H1 (cell line): ENCODE results near the gene C1QTNF1. TPM values are rescaled to one million over a fixed set of nuclear protein-coding genes. Genes with fewer than 3 reads are reported as not detected.

Experiments
- CTCF ChIA-PET: fragments of 300-600 bp; sonication (Branson Sonifier 250); formaldehyde crosslinking; loops from one replicate; lab custom pipeline; 2021; ENCODE audit not compliant: partially characterized antibody; lab: Charles Lee
- POLR2A ChIA-PET: fragments of 300-600 bp; sonication (Branson Sonifier 250); formaldehyde crosslinking; loops from one replicate; lab custom pipeline; 2021; ENCODE audit warnings: inconsistent platforms; ENCODE audit not compliant: partially characterized antibody; lab: Charles Lee
- DNase-seq, 2 experiments: peaks; one replicate each; pipeline versions ENCODE4 v3.0.0 to v3.0.0-alpha.2; 2010 to 2022; ENCODE audit warnings: low spot score in 2 of 2, low read depth in 1 of 2, mixed read lengths in 1 of 2
- FAIRE-seq: peaks from 2 replicates; lab custom pipeline; 2011; peaks lifted over from hg19 to GRCh38; lab: Jason Lieb, UNC
- H2AFZ ChIP-seq: 2 replicates; pipeline ENCODE4 v1.8.1; 2012; ENCODE audit warnings: low read length, inconsistent platforms
- H2AK5ac ChIP-seq: 2 replicates; pipeline ENCODE4 v1.6.1; 2013; ENCODE audit warnings: low read depth, low read length
- H2BK120ac ChIP-seq: replicated peaks from 2 replicates; pipeline ENCODE3; 2013; ENCODE audit warnings: low read depth, low read length, inconsistent platforms
- H2BK12ac ChIP-seq: 2 replicates; pipeline ENCODE4 v1.6.1; 2013; ENCODE audit warnings: low read depth, low read length
- H2BK15ac ChIP-seq: 2 replicates; pipeline ENCODE4 v1.6.1; 2013; ENCODE audit warnings: low read length
- H2BK20ac ChIP-seq: 2 replicates; pipeline ENCODE4 v1.6.1; 2013; ENCODE audit warnings: low read length
- H2BK5ac ChIP-seq: 2 replicates; pipeline ENCODE4 v1.6.1; 2013; ENCODE audit warnings: low read depth, low read length
- H3K14ac ChIP-seq: 2 replicates; pipeline ENCODE4 v1.6.1; 2013; ENCODE audit warnings: inconsistent platforms; ENCODE audit not compliant: insufficient read length
- H3K18ac ChIP-seq: 2 replicates; pipeline ENCODE4 v1.6.1; 2013; ENCODE audit warnings: low read length; ENCODE audit errors: extremely low read depth
- H3K23ac ChIP-seq: 2 replicates; pipeline ENCODE4 v1.6.1; 2013; ENCODE audit warnings: inconsistent platforms; ENCODE audit not compliant: insufficient read length
- H3K23me2 ChIP-seq: 2 replicates; pipeline ENCODE4 v1.6.1; 2013; ENCODE audit warnings: low read depth, low read length
- H3K27ac ChIP-seq: 2 replicates; pipeline ENCODE4 v1.6.1; 2011; ENCODE audit warnings: low read depth, low read length, inconsistent platforms
- H3K27me3 ChIP-seq, 4 experiments: replicated peaks in 1 of 4; 1 replicate in 1 of 4; 2 replicates in 3 of 4; pipeline versions ENCODE4 v1.6.1 to v1.8.1; 2011 to 2013; ENCODE audit warnings: low read length in 3 of 4, mild to moderate bottlenecking in 3 of 4, inconsistent platforms in 2 of 4, mixed read lengths in 2 of 4, moderate library complexity in 1 of 4; ENCODE audit not compliant: control insufficient read depth in 3 of 4, insufficient read depth in 3 of 4; ENCODE audit errors: extremely low read depth in 1 of 4
- H3K36me3 ChIP-seq, 4 experiments: 2 replicates each; pipeline versions ENCODE4 v1.6.1 to v1.8.1; 2011 to 2013; ENCODE audit warnings: mild to moderate bottlenecking in 4 of 4, low read length in 3 of 4, moderate library complexity in 2 of 4, control low read depth in 1 of 4, inconsistent platforms in 1 of 4; ENCODE audit not compliant: insufficient read depth in 4 of 4, control insufficient read depth in 2 of 4
- H3K4ac ChIP-seq: replicated peaks from 2 replicates; pipeline ENCODE3; 2013; ENCODE audit warnings: low read length, low read depth, mixed read lengths, inconsistent platforms; ENCODE audit not compliant: insufficient read length
- H3K4me1 ChIP-seq, 4 experiments: replicated peaks in 1 of 4; 1 replicate in 1 of 4; 2 replicates in 3 of 4; pipeline versions ENCODE4 v1.6.1 to v1.8.1; 2011 to 2013; ENCODE audit warnings: low read length in 3 of 4, inconsistent platforms in 2 of 4, mixed read lengths in 1 of 4; ENCODE audit not compliant: insufficient read depth in 4 of 4, control insufficient read depth in 3 of 4
- H3K4me2 ChIP-seq, 2 experiments: 2 replicates each; pipeline versions ENCODE4 v1.6.1 to v1.8.1; 2011 to 2013; ENCODE audit warnings: low read depth in 2 of 2, low read length in 2 of 2, control low read depth in 1 of 2, inconsistent platforms in 1 of 2, mild to moderate bottlenecking in 1 of 2; ENCODE audit not compliant: insufficient read depth in 1 of 2
- H3K4me3 ChIP-seq, 4 experiments: fragments of 200-600, 300-600 bp in 1 of 4; sonication (generic), shearing (Covaris generic), sonication (Bioruptor Twin) in 1 of 4; 2 replicates each; pipeline versions ENCODE4 v1.5.1 to v1.8.1; 2011 to 2016; ENCODE audit warnings: low read length in 4 of 4, low read depth in 3 of 4, control low read depth in 2 of 4, inconsistent platforms in 2 of 4, mild to moderate bottlenecking in 2 of 4, mixed read lengths in 1 of 4, moderate library complexity in 1 of 4; ENCODE audit not compliant: insufficient read depth in 2 of 4; ENCODE audit errors: extremely low read depth in 1 of 4
- H3K56ac ChIP-seq: replicated peaks from 2 replicates; pipeline ENCODE3; 2013; ENCODE audit warnings: low read depth, mild to moderate bottlenecking, mixed read lengths, low read length, inconsistent platforms; ENCODE audit not compliant: insufficient read length
- H3K79me1 ChIP-seq: 2 replicates; pipeline ENCODE4 v1.6.1; 2013; ENCODE audit warnings: low read depth, low read length, control low read depth
- H3K79me2 ChIP-seq, 2 experiments: 2 replicates each; pipeline versions ENCODE4 v1.6.1 to v1.8.1; 2012 to 2013; ENCODE audit warnings: low read length in 2 of 2, mild to moderate bottlenecking in 2 of 2, inconsistent platforms in 1 of 2; ENCODE audit not compliant: insufficient read depth in 2 of 2, control insufficient read depth in 1 of 2
- H3K9ac ChIP-seq, 4 experiments: replicated peaks in 1 of 4; 1 replicate in 1 of 4; 2 replicates in 3 of 4; pipeline versions ENCODE4 v1.6.1 to v1.8.1; 2011 to 2013; ENCODE audit warnings: low read depth in 3 of 4, low read length in 3 of 4, control low read depth in 2 of 4, mild to moderate bottlenecking in 2 of 4, moderate library complexity in 2 of 4, inconsistent platforms in 1 of 4; ENCODE audit errors: extremely low read depth in 1 of 4
- H3K9me3 ChIP-seq, 2 experiments: 2 replicates each; pipeline versions ENCODE4 v1.6.1 to v1.8.1; 2012 to 2013; ENCODE audit warnings: mild to moderate bottlenecking in 2 of 2, moderate library complexity in 2 of 2, control low read depth in 1 of 2, inconsistent platforms in 1 of 2, low read depth in 1 of 2, low read length in 1 of 2, mixed read lengths in 1 of 2; ENCODE audit not compliant: insufficient read depth in 2 of 2
- H4K20me1 ChIP-seq, 2 experiments: replicated peaks in 1 of 2; 2 replicates each; pipeline versions ENCODE3 to v1.8.1; 2011 to 2013; ENCODE audit warnings: inconsistent platforms in 2 of 2, low read length in 2 of 2, mild to moderate bottlenecking in 1 of 2; ENCODE audit not compliant: insufficient read depth in 2 of 2, control insufficient read depth in 1 of 2
- H4K5ac ChIP-seq: 2 replicates; pipeline ENCODE4 v1.6.1; 2013; ENCODE audit warnings: low read length, low read depth, mixed read lengths, inconsistent platforms; ENCODE audit not compliant: insufficient read length
- H4K8ac ChIP-seq: 2 replicates; pipeline ENCODE4 v1.8.0; 2013; ENCODE audit warnings: mild to moderate bottlenecking, moderate library complexity, low read length, inconsistent platforms; ENCODE audit not compliant: insufficient read depth; ENCODE audit errors: extremely low read depth
- H4K91ac ChIP-seq: replicated peaks from 2 replicates; pipeline ENCODE3; 2013; ENCODE audit warnings: low read length, mixed read lengths, inconsistent platforms; ENCODE audit not compliant: insufficient read length
- SP2 ChIP-seq: IDR thresholded peaks from 2 replicates; pipeline ENCODE4 v1.6.1; 2012; ENCODE audit warnings: mild to moderate bottlenecking, low read length, inconsistent platforms
- SUZ12 ChIP-seq: fragments of 200-600 bp; sonication (generic); IDR thresholded peaks from 2 replicates; pipeline ENCODE4 v1.6.1; 2012; ENCODE audit warnings: mild to moderate bottlenecking, inconsistent platforms, low read length, moderate library complexity, mixed read lengths
- WGBS, 2 experiments: shearing (Covaris generic) in 1 of 2; methylation state at CpG; one replicate each; pipeline versions ENCODE4 v1.1.6 to v1.1.7; 2013 to 2015; ENCODE audit warnings: low lambda C conversion rate in 2 of 2, mixed read lengths in 2 of 2, inconsistent platforms in 1 of 2, low coverage in 1 of 2, missing lambda C conversion rate in 1 of 2; ENCODE audit not compliant: insufficient replicate concordance in 2 of 2, insufficient coverage in 1 of 2, insufficient read length in 1 of 2; ENCODE audit errors: extremely low coverage in 1 of 2, missing lambda C conversion rate in 1 of 2; 5-methylcytosine and 5-hydroxymethylcytosine counted together
- polyA plus RNA-seq, 7 experiments: library from polyadenylated mRNA; depleted of rRNA in 3 of 7; stranded (reverse) in 5 of 7; unstranded in 2 of 7; fragments of >200 nt in 5 of 7; fragments of 200-250 nt in 2 of 7; gene quantifications; 1 replicate in 5 of 7; 2 replicates in 1 of 7; 4 replicates in 1 of 7; pipeline versions ENCODE4 v1.2.1 to v1.2.3, GENCODE V29; 2011 to 2013; ENCODE audit warnings: missing spikeins in 2 of 7, mixed read lengths in 2 of 7
- total RNA-seq: library from RNA; stranded (reverse); fragmentation: NEBNext Ultra II Directional; extraction: Animal tissue kit (Norgen Biotek cat#: 25700); gene quantifications from 2 replicates; pipeline ENCODE4 v1.2.1, GENCODE V29; 2021

The C1QTNF1 gene
- total and polyA plus RNA-seq, 2 of the 8 experiments (the other 6 are each of a cell fraction or from before 2014, with no cell fraction given) = 1.5 to 2.5 TPM

- H4K91ac ChIP-seq = no peak overlapping the region
- TF ChIP-seq SP2 (no peak), SUZ12 (no peak)
- no peaks in the 10 kb centered on the region for H3K79me2 ChIP-seq
- H3K18ac ChIP-seq = no peak overlapping the region
- ChIA-PET POLR2A (no interaction called here), CTCF (interaction anchor here (1.0 to 2.0 kb wide), 2 partner anchors 20 to 53 kb away, joined by 4 to 6 read pairs; no protein-coding TSS in a partner anchor)
- DNase-seq (no peak), FAIRE-seq (no peak)
- no peak overlapping the region for H4K5ac ChIP-seq
- no peaks in the 10 kb centered on the region; a peak in 1 of 7 replicates for H3K4me1 ChIP-seq
- 92% methylated on average over 33 of the region's 33 CpGs; no CpG with 5 or more reads in 1 of the 2 experiments for WGBS, 2 experiments
- no peak overlapping the region for H2BK120ac ChIP-seq
- peaks cover 0 to 7% (median 0%) of the 10 kb centered on the region in 4 experiments; a peak in 2 of 8 replicates for H3K36me3 ChIP-seq
- H3K4me2 ChIP-seq = no peak overlapping the region
- no peak overlapping the region for H2AFZ ChIP-seq
- H3K14ac ChIP-seq = no peak overlapping the region
- H2AK5ac ChIP-seq = no peak overlapping the region
- H2BK15ac ChIP-seq = no peak overlapping the region
- no peak overlapping the region for H3K9ac ChIP-seq
- no peak overlapping the region for H2BK5ac ChIP-seq
- H2BK12ac ChIP-seq = no peak overlapping the region
- H3K56ac ChIP-seq = no peak overlapping the region
- H3K9me3 ChIP-seq = no peaks in the 10 kb centered on the region
- no peaks in the 10 kb centered on the region for H3K27me3 ChIP-seq
- H4K20me1 ChIP-seq = peaks cover 0 to 7% of the 10 kb centered on the region in 2 experiments
- H3K27ac ChIP-seq = no peak overlapping the region
- no peak overlapping the region for H3K4me3 ChIP-seq
- H3K23me2 ChIP-seq = no peaks in the 10 kb centered on the region
- H3K79me1 ChIP-seq = no peaks in the 10 kb centered on the region
- no peak overlapping the region for H3K23ac ChIP-seq
- H3K4ac ChIP-seq = no peak overlapping the region
- no peak overlapping the region for H4K8ac ChIP-seq
- no peak overlapping the region for H2BK20ac ChIP-seq
These were observed 32.8 kb upstream of the C1QTNF1 start for GRCh38 chr17:78991017-78991738.
